Mesangial cell (primary cell): ENCODE data around the gene GOT2. TPM values are rescaled to one million over a fixed set of nuclear protein-coding genes. Genes with fewer than 3 reads are reported as not detected.

Experiments
- total RNA-seq: library from RNA; depleted of rRNA; stranded (reverse); fragments of >200 nt; gene quantifications from 2 replicates; pipeline ENCODE4 v1.2.3, GENCODE V29; 2015

GOT2 gene
- total RNA-seq: 69.7 and 134 TPM in 2 replicates

DNA sequence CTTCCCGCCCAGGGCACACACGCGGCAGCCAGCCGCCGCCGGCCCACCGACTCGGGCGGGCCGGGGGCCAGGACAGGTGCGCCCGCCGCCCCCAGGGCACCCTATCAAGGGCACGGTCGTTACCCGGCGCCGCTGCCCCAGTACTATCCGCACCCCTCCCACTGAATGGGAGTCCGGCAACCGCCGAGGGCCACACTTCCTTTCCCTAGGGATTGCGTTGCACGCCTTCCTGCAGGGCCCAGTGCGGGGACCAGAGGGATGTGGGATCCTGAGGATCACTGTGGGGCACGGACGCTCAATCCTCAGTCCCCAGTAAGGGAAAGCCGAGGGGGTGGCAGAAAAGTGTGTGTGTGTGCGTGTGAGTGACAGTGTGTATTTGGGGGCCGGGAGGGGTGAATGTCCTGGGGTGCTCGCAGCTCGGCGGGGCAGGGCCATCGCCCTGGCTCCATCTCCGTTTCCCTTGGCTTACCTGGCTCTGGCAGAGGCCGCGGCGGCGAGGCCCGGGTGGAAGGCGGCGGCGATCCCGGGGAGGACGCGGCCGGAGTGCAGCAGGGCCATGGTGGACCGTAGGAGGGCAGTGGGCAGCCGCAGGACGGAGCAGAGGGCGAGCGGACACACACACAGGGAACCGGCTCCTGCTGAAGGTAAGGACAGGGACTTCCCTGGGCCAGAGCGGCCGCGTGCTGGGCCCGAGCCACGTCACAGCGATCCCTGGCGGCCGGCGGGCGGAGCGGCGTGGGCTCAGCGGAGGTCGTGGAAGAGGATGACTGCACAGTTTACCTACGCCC is at the start of gene GOT2:
Gene GOT2 (minus strand): TSS at position 646 of the 788 bp plus-strand sequence. CDS start 88 bp downstream, at position 558.

DNA sequence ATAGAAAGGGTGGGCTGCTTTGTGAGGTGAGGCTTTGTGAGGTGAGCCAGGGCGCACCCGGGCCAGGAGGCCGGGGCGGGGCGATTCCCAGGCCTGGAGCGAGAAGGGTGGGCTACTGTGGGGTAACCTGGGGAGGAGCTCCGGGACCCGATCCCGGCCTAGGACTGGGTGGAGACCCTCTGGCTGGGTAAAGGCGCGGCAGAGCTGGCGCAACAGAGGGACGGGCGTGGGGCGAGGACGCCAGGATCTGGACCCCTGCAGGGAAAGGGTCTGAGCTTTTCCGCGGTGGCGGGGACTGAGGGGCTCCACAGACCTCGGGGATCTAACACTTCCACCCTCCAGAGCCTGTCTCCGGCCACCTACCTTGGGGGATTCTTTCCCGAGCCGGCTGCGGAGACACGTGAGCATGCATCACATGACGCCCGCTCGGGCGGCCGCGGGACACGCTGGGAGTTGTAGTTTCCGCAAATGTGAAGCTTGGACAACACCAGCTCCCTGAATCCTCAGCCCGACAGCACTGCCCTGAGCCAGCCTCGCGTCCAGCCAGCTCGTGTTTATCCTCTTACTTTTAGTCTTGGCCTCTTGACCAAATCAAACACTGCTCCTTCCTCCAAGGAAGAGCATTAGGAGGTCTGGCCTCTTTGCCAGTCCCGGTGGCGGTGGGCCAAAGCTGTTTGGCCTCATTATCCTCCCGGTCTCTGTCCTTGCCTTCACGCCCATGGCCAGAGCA is 49.6 kb downstream of the GOT2 start, which contains the start of gene SLC38A7:
Gene SLC38A7 (minus strand): TSS at position 417 of the 730 bp plus-strand sequence. CDS start 4,644 bp downstream, outside the sequence.

Other genes with a start within 250 kb of the GOT2 start
- gene NDRG4, start 234.2 kb downstream of the GOT2 start, total RNA-seq: 23.5 and 28.0 TPM in 2 replicates
- 16.6 and 17.1 TPM in 2 replicates for gene SETD6, start 218.8 kb downstream of the GOT2 start, total RNA-seq
- gene CNOT1, start 104.5 kb downstream of the GOT2 start, total RNA-seq: 116 and 127 TPM in 2 replicates
- gene SLC38A7, start 49.5 kb downstream of the GOT2 start, total RNA-seq: 10.8 and 25.7 TPM in 2 replicates